Spleen (tissue), 11 donors: ENCODE results near the gene SLC38A8. TPM values are rescaled to one million over a fixed set of nuclear protein-coding genes. Genes with fewer than 3 reads are reported as not detected.

Experiments used
- DNase-seq: peaks from one replicate; pipeline ENCODE4 v3.0.0-alpha.2; 2020
- H3K27ac ChIP-seq, 8 donors: fragments of 200-600 bp; sonication (generic) in 7 of 8; 1 replicate in 4 of 8; 2 replicates in 4 of 8; pipeline versions ENCODE4 v1.5.0 to v1.8.0; 2016 to 2021; ENCODE audit warnings: inconsistent platforms in 4 of 8, mild to moderate bottlenecking in 4 of 8, moderate library complexity in 1 of 8
- H3K27me3 ChIP-seq, 7 donors: fragments of 200-600 bp; sonication (generic) in 6 of 7; replicated peaks in 1 of 7; 1 replicate in 4 of 7; 2 replicates in 3 of 7; pipeline versions ENCODE4 v1.5.0 to v1.8.0; 2016 to 2021; ENCODE audit warnings: inconsistent platforms in 3 of 7, mild to moderate bottlenecking in 1 of 7
- H3K36me3 ChIP-seq, 6 donors: fragments of 200-600 bp; sonication (generic) in 5 of 6; 1 replicate in 4 of 6; 2 replicates in 2 of 6; pipeline versions ENCODE4 v1.5.0 to v1.8.0; 2016 to 2021; ENCODE audit warnings: inconsistent platforms in 2 of 6
- H3K4me1 ChIP-seq, 6 donors: fragments of 200-600 bp; sonication (generic) in 5 of 6; 1 replicate in 3 of 6; 2 replicates in 3 of 6; pipeline versions ENCODE4 v1.5.0 to v1.8.0; 2016 to 2021; ENCODE audit warnings: inconsistent platforms in 3 of 6
- H3K4me3 ChIP-seq, 8 donors: fragments of 200-600 bp; sonication (generic) in 7 of 8; 1 replicate in 4 of 8; 2 replicates in 4 of 8; pipeline versions ENCODE4 v1.5.0 to v1.8.0; 2016 to 2021; ENCODE audit warnings: inconsistent platforms in 4 of 8, mild to moderate bottlenecking in 4 of 8, moderate library complexity in 2 of 8
- H3K9me3 ChIP-seq, 8 donors: fragments of 200-600 bp; sonication (generic) in 7 of 8; 1 replicate in 4 of 8; 2 replicates in 4 of 8; pipeline versions ENCODE4 v1.5.0 to v1.8.0; 2016 to 2021; ENCODE audit warnings: inconsistent platforms in 4 of 8
- POLR2A ChIP-seq, 3 donors: fragments of 450-650 bp; IDR thresholded peaks; one replicate each; pipeline ENCODE4 v1.5.1; 2017; ENCODE audit warnings: antibody characterized with exemption in 3 of 3, mild to moderate bottlenecking in 1 of 3
- POLR2AphosphoS5 ChIP-seq, 3 donors: sonication (generic); formaldehyde crosslinking; IDR thresholded peaks; one replicate each; pipeline ENCODE4 v1.5.1; 2017; ENCODE audit warnings: antibody characterized with exemption in 3 of 3
- WGBS, 5 donors: extraction: QIAGEN DNeasy Blood & Tissue Kit in 3 of 5; methylation state at CpG; one replicate each; pipeline versions ENCODE4 v1.1.5 to v1.1.7; 2013 to 2018; 5-methylcytosine and 5-hydroxymethylcytosine counted together
- intact Hi-C: fragments of 100-400 bp; cut with DNase I; formaldehyde crosslinking; loops from one replicate; pipeline ENCODE4 v1.15.0; 2023; ENCODE audit warnings: low total_unique reads
- polyA plus RNA-seq, 3 donors: library from polyadenylated mRNA; stranded (reverse); fragments of 200-250 nt; gene quantifications; one replicate each; pipeline ENCODE4 v1.2.1, GENCODE V29; 2013
- small RNA-seq, 4 donors: library from RNA; depleted of rRNA; stranded (forward); fragments of <200 nt; gene quantifications; one replicate each; pipeline ENCODE3, GENCODE V24; 2016
- total RNA-seq, 7 donors: library from RNA; depleted of rRNA in 3 of 7; stranded (reverse); fragments of >200 nt in 3 of 7; fragmentation: NEBNext Ultra II Directional in 4 of 7; extraction: Animal tissue kit (Norgen Biotek cat#: 25700) in 4 of 7; gene quantifications; one replicate each; pipeline versions ENCODE4 v1.1.0 to v1.2.1, GENCODE V29; 2016 to 2021
- TF ChIP-seq, protein P1 (sequence below), 11 experiments: fragments of 200-600 bp in 7 of 11; fragments of 450-650 bp in 4 of 11; sonication (generic) in 4 of 11; IDR thresholded peaks in 8 of 11; conservative IDR thresholded peaks in 3 of 11; 1 replicate in 7 of 11; 2 replicates in 4 of 11; pipeline versions ENCODE4 v1.4.0 to v1.8.0; 2016 to 2021; ENCODE audit warnings: antibody characterized with exemption in 11 of 11, inconsistent platforms in 4 of 11, mild to moderate bottlenecking in 1 of 11
- donor health status: healthy with polysubstance abuse.
- donor health status: DM: no; HTN: no; CAD: no; lungs with moderate emphysema.
- donor health status: DM: no; HTN: no; CAD: no.
- donor health status: Bipolar disorder and iron deficiency.
- donor health status: healthy.
- donor health status: DM: no; HTN: no; CAD: no.
- donor health status: DM: yes; HTN: yes; CAD: no.

SLC38A8 gene
- total and polyA plus RNA-seq, 10 donors, result 0.37 TPM; not detected in 9

DNA sequence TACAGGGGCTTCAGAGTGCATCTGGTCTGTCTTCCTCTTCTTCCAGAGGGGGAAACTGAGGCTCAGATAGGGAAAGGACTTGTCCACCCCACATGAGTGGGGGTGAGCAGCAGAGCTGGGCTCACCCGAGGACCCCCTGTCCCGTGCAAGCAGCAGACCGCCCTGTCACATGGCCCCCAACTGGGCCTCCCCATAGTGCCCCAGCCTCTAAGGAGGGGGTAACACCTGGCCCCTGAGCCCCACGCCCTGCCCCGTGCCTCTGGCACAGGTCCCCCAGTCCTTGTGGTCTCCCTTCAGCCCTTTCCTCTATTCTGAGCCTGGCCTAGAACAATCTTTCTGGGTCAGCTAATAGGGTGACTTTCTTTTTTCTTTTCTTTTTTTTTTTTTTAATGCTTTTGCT, 81.0 kb downstream of the SLC38A8 start:
- Histone ChIP-seq H3K4me1 (peaks cover 0 to 13% (median 5%) of the 10 kb centered on the region in 6 donors), H3K36me3 (peaks cover 0 to 93% (median 28%) of the 10 kb centered on the region in 6 donors), H3K27ac (no peak overlapping the region), H3K27me3 (peaks cover 0 to 1% (median 0%) of the 10 kb centered on the region in 7 donors), H3K4me3 (no peak overlapping the region), H3K9me3 (no peaks in the 10 kb centered on the region)
- TF ChIP-seq POLR2A (IDR thresholded peaks at IDR 0.05) (no peak), POLR2AphosphoS5 (IDR thresholded peaks at IDR 0.05) (no peak)
- TF ChIP-seq, protein P1, sequence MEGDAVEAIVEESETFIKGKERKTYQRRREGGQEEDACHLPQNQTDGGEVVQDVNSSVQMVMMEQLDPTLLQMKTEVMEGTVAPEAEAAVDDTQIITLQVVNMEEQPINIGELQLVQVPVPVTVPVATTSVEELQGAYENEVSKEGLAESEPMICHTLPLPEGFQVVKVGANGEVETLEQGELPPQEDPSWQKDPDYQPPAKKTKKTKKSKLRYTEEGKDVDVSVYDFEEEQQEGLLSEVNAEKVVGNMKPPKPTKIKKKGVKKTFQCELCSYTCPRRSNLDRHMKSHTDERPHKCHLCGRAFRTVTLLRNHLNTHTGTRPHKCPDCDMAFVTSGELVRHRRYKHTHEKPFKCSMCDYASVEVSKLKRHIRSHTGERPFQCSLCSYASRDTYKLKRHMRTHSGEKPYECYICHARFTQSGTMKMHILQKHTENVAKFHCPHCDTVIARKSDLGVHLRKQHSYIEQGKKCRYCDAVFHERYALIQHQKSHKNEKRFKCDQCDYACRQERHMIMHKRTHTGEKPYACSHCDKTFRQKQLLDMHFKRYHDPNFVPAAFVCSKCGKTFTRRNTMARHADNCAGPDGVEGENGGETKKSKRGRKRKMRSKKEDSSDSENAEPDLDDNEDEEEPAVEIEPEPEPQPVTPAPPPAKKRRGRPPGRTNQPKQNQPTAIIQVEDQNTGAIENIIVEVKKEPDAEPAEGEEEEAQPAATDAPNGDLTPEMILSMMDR (IDR thresholded peaks at IDR 0.05 in 8 of 11, conservative IDR thresholded peaks at IDR 0.05 in 3 of 11), result no peak
- intact Hi-C loops, result no loop called here
- DNase-seq, result no peak
- 80 to 94% (median 87%) methylated on average over 5 of the region's 5 CpGs for WGBS, 5 donors

DNA sequence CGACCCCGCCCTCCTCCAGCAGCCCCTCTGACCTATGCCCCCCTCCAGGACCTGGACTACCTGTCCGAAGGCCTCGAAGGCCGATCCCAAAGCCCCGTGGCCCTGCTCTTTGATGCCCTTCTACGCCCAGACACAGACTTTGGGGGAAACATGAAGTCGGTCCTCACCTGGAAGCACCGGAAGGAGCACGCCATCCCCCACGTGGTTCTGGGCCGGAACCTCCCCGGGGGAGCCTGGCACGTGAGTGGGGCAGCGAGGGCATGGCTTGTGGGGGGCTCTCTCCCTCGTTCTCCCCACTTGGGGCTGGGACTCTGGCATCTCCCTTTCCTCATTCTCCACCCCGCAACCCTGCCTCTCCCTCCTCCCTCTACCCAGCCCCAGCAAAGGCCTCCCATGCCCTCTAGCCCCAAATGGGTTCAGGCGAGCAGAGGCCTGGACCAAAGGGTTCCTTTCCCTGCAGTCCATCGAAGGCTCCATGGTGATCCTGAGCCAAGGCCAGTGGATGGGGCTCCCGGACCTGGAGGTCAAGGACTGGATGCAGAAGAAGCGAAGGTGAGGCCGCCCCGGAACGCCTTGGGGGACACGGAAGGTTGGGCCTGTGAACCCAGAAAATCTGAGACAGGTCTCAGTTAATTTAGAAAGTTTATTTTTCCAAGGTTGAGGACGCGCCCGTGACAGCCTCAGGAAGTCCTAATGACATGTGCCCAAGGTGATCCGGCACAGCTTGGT, 81.9 kb downstream of the SLC38A8 start:
- peaks cover 0 to 9% (median 0%) of the 10 kb centered on the region in 7 donors for H3K27me3 ChIP-seq
- no peaks in the 10 kb centered on the region for H3K9me3 ChIP-seq
- WGBS, 5 donors, result 84 to 90% (median 86%) methylated on average over 24 to 29 of the region's 29 CpGs
- intact Hi-C loops, result no loop called here
- peaks cover 0 to 22% (median 11%) of the 10 kb centered on the region in 6 donors for H3K4me1 ChIP-seq
- H3K36me3 ChIP-seq, result peaks cover 0 to 84% (median 23%) of the 10 kb centered on the region in 6 donors
- TF ChIP-seq, protein P1 (IDR thresholded peaks at IDR 0.05 in 8 of 11, conservative IDR thresholded peaks at IDR 0.05 in 3 of 11), result no peak
- TF ChIP-seq POLR2A (IDR thresholded peaks at IDR 0.05), result no peak
- TF ChIP-seq POLR2AphosphoS5 (IDR thresholded peaks at IDR 0.05), result no peak
- DNase-seq, result no peak
- H3K27ac ChIP-seq, result no peak overlapping the region
- H3K4me3 ChIP-seq, result no peak overlapping the region

Small RNA genes within 50 kb of the gene (small RNA-seq; reads per million reads assigned to genes)
- 0 reads per million in 4 donors for gene RNA5SP432

Other genes with a start within 250 kb of the SLC38A8 start
- gene HSBP1, start 234.8 kb downstream of the SLC38A8 start, total RNA-seq, result 10 to 100 TPM; 11.0 to 68.5 (median 61.6) TPM
- 10 to 100 TPM; 27.9 to 47.0 (median 30.4) TPM for gene HSBP1, start 234.8 kb downstream of the SLC38A8 start, polyA plus RNA-seq
- 10 to 100 TPM in 4 of 7 donors, 1 to 10 TPM in 3; 6.1 to 14.3 (median 10.1) TPM for gene MLYCD, start 143.7 kb downstream of the SLC38A8 start, total RNA-seq
- gene MLYCD, start 143.7 kb downstream of the SLC38A8 start, polyA plus RNA-seq, result 1 to 10 TPM; 2.0 to 2.9 (median 2.1) TPM
- 10 to 100 TPM in 2 of 7 donors, 1 to 10 TPM in 5; 4.7 to 13.5 (median 9.5) TPM for gene OSGIN1, start 89.6 kb downstream of the SLC38A8 start, total RNA-seq
- 10 to 100 TPM in 1 of 3 donors, 1 to 10 TPM in 2; 2.3 to 13.2 (median 6.1) TPM for gene OSGIN1, start 89.6 kb downstream of the SLC38A8 start, polyA plus RNA-seq
- 1 to 10 TPM in 3 of 7 donors, under 1 TPM in 1, not detected in 3; 0.95 to 3.1 (median 1.6) TPM for gene NECAB2, start 74.6 kb downstream of the SLC38A8 start, total RNA-seq
- under 1 TPM in 2 of 3 donors, not detected in 1; 0.16 to 0.20 TPM for gene NECAB2, start 74.6 kb downstream of the SLC38A8 start, polyA plus RNA-seq
- gene MBTPS1, start 74.1 kb upstream of the SLC38A8 start, total RNA-seq, result 100 to 1,000 TPM in 3 of 7 donors, 10 to 100 TPM in 4; 76.4 to 121 (median 98.7) TPM
- 10 to 100 TPM; 34.5 to 44.2 (median 39.9) TPM for gene MBTPS1, start 74.1 kb upstream of the SLC38A8 start, polyA plus RNA-seq
- gene HSDL1, start 102.4 kb upstream of the SLC38A8 start, total RNA-seq, result 10 to 100 TPM; 18.3 to 29.0 (median 23.4) TPM
- gene HSDL1, start 102.4 kb upstream of the SLC38A8 start, polyA plus RNA-seq, result 10 to 100 TPM; 10.1 to 15.7 (median 14.0) TPM
- 1 to 10 TPM in 2 of 7 donors, under 1 TPM in 4, not detected in 1; 0.20 to 2.0 (median 0.79) TPM for gene DNAAF1, start 102.5 kb upstream of the SLC38A8 start, total RNA-seq
- 1 to 10 TPM; 1.3 to 4.3 (median 2.0) TPM for gene DNAAF1, start 102.5 kb upstream of the SLC38A8 start, polyA plus RNA-seq
- gene TAF1C, start 144.3 kb upstream of the SLC38A8 start, total RNA-seq, result 100 to 1,000 TPM in 2 of 7 donors, 10 to 100 TPM in 5; 60.3 to 133 (median 76.6) TPM
- gene TAF1C, start 144.3 kb upstream of the SLC38A8 start, polyA plus RNA-seq, result 100 to 1,000 TPM in 1 of 3 donors, 10 to 100 TPM in 2; 31.4 to 125 (median 70.6) TPM
- gene ADAD2, start 148.4 kb upstream of the SLC38A8 start, total RNA-seq, result 10 to 100 TPM in 1 of 7 donors, 1 to 10 TPM in 6; 2.8 to 24.1 (median 6.4) TPM
- 10 to 100 TPM in 2 of 3 donors, 1 to 10 TPM in 1; 2.5 to 86.5 (median 25.9) TPM for gene ADAD2, start 148.4 kb upstream of the SLC38A8 start, polyA plus RNA-seq
- not detected for gene KCNG4, start 197.2 kb upstream of the SLC38A8 start, total RNA-seq
- gene KCNG4, start 197.2 kb upstream of the SLC38A8 start, polyA plus RNA-seq, result not detected